A549 (cell line): ENCODE measurements around the gene PCDHGA12. TPM values are rescaled to one million over a fixed set of nuclear protein-coding genes. Genes with fewer than 3 reads are reported as not detected.
"Not testable (repeated sequence)": the region's sequence is repeated elsewhere in the genome, so short reads cannot be mapped to it uniquely, and the experiment has no call there.

Source experiments
- ATAC-seq, 2 experiments: fragments of 200-7000 bp in 1 of 2; fragments of >200 bp in 1 of 2; cut with Nextera tagmentation in 1 of 2; cut with Tn5 transposase in 1 of 2; 3 replicates each; pipeline versions ENCODE4 v1.8.0 to v1.9.1; 2018 to 2020; ENCODE audit warnings: mild to moderate bottlenecking in 1 of 2, moderate library complexity in 1 of 2
- CTCF ChIA-PET: fragments of 300-600 bp; sonication (Branson Sonifier 250); formaldehyde crosslinking; extraction: SDS; loops from one replicate; lab custom pipeline; 2021; ENCODE audit warnings: antibody characterized with exemption, inconsistent platforms; lab: Yijun Ruan, JAX
- POLR2A ChIA-PET: fragments of 350-600 bp; formaldehyde crosslinking; extraction: SDS; loops from one replicate; lab custom pipeline; 2021; ENCODE audit warnings: antibody characterized with exemption, inconsistent platforms; lab: Yijun Ruan, JAX
- DNase-seq, 2 experiments: peaks; one replicate each; pipeline versions ENCODE4 v3.0.0 to v3.0.0-alpha.2; 2011 to 2016; ENCODE audit warnings: low read depth in 1 of 2, low spot score in 1 of 2
- FAIRE-seq: peaks from 2 replicates; lab custom pipeline; 2011; peaks lifted over from hg19 to GRCh38; lab: Jason Lieb, UNC
- H3K27ac ChIP-seq, 2 experiments: fragments of >200 bp; sonication (Bioruptor Twin); formaldehyde crosslinking; 3 replicates each; pipeline ENCODE4 v1.5.1; 2016 to 2017
- H3K4me1 ChIP-seq: fragments of >200 bp; sonication (Bioruptor Twin); formaldehyde crosslinking; 3 replicates; pipeline ENCODE4 v1.6.1; 2016
- H3K4me2 ChIP-seq: fragments of >200 bp; sonication (Bioruptor Twin); formaldehyde crosslinking; 3 replicates; pipeline ENCODE4 v1.6.1; 2016
- H3K4me3 ChIP-seq: fragments of >200 bp; sonication (Bioruptor Twin); formaldehyde crosslinking; 3 replicates; pipeline ENCODE4 v1.5.1; 2016
- H3K9me3 ChIP-seq: fragments of >200 bp; sonication (Bioruptor Twin); formaldehyde crosslinking; 3 replicates; pipeline ENCODE4 v1.6.1; 2016
- CEBPB ChIP-seq, 2 experiments: fragments of >200 bp in 1 of 2; sonication (Bioruptor Twin) in 1 of 2; formaldehyde crosslinking in 1 of 2; IDR thresholded peaks; 2 replicates each; pipeline ENCODE4 v1.6.1; 2012 to 2016
- CHD2 ChIP-seq: fragments of 150-350 bp; IDR thresholded peaks from 2 replicates; pipeline ENCODE4 v1.6.1; 2014; ENCODE audit warnings: low read length; ENCODE audit not compliant: partially characterized antibody
- CTCF ChIP-seq: fragments of >200 bp; sonication (Bioruptor Twin); formaldehyde crosslinking; IDR thresholded peaks from 3 replicates; pipeline ENCODE4 v1.5.1; 2016
- E2F6 ChIP-seq: IDR thresholded peaks from 2 replicates; pipeline ENCODE4 v1.6.1; 2012; ENCODE audit warnings: low read depth, borderline replicate concordance
- ELK1 ChIP-seq: fragments of 150-350 bp; IDR thresholded peaks from 2 replicates; pipeline ENCODE4 v1.6.1; 2014; ENCODE audit warnings: low read depth, mild to moderate bottlenecking, low read length
- FOXS1 ChIP-seq: fragments of 250-450 bp; sonication (Bioruptor Pico); IDR thresholded peaks from 2 replicates; pipeline ENCODE4 v1.5.0; 2020; ENCODE audit warnings: mild to moderate bottlenecking, moderate library complexity
- HOXA7 ChIP-seq: fragments of 250-450 bp; sonication (Bioruptor Pico); IDR thresholded peaks from 2 replicates; pipeline ENCODE4 v1.5.0; 2020; ENCODE audit warnings: mild to moderate bottlenecking, moderate library complexity
- JUNB ChIP-seq: fragments of >200 bp; sonication (Bioruptor Twin); formaldehyde crosslinking; IDR thresholded peaks from 2 replicates; pipeline ENCODE4 v1.6.1; 2016
- MAX ChIP-seq: IDR thresholded peaks from 2 replicates; pipeline ENCODE4 v1.6.1; 2012
- NFE2L2 ChIP-seq: fragments of 150-350 bp; conservative IDR thresholded peaks from 2 replicates; pipeline ENCODE4 v1.6.1; 2014; ENCODE audit warnings: low read length
- NPAS2 ChIP-seq: fragments of 250-450 bp; sonication (Bioruptor Pico); IDR thresholded peaks from 2 replicates; pipeline ENCODE4 v1.8.0; 2022; ENCODE audit warnings: mild to moderate bottlenecking, moderate library complexity, borderline replicate concordance
- PBX3 ChIP-seq: IDR thresholded peaks from 2 replicates; pipeline ENCODE4 v1.6.1; 2012
- POLR2A ChIP-seq: IDR thresholded peaks from 2 replicates; pipeline ENCODE4 v1.6.1; 2012; ENCODE audit warnings: mild to moderate bottlenecking, low read length
- POLR2AphosphoS2 ChIP-seq: conservative IDR thresholded peaks from 2 replicates; pipeline ENCODE4 v1.6.1; 2012; ENCODE audit warnings: low read length, improper control_type of control experiment, inconsistent platforms
- RAD21 ChIP-seq, 2 experiments: fragments of >200 bp in 1 of 2; sonication (Bioruptor Twin) in 1 of 2; formaldehyde crosslinking in 1 of 2; IDR thresholded peaks in 1 of 2; conservative IDR thresholded peaks in 1 of 2; 2 replicates in 1 of 2; 3 replicates in 1 of 2; pipeline ENCODE4 v1.6.1; 2012 to 2018; ENCODE audit warnings: inconsistent platforms in 1 of 2
- REST ChIP-seq: fragments of 200-600 bp; sonication (generic); IDR thresholded peaks from 2 replicates; pipeline ENCODE4 v1.6.1; 2016; ENCODE audit warnings: antibody characterized with exemption, mild to moderate bottlenecking, moderate library complexity
- SREBF2 ChIP-seq: fragments of 450-650 bp; IDR thresholded peaks from 2 replicates; pipeline ENCODE4 v1.6.1; 2014; ENCODE audit warnings: mild to moderate bottlenecking, moderate library complexity
- TFCP2L1 ChIP-seq: fragments of 250-450 bp; sonication (Bioruptor Pico); IDR thresholded peaks from 2 replicates; pipeline ENCODE4 v1.5.0; 2021; ENCODE audit warnings: mild to moderate bottlenecking
- ZSCAN20 ChIP-seq: fragments of 250-450 bp; sonication (Bioruptor Pico); IDR thresholded peaks from 2 replicates; pipeline ENCODE4 v1.8.0; 2022; ENCODE audit warnings: mild to moderate bottlenecking, moderate library complexity
- WGBS: methylation state at CpG from one replicate; pipeline ENCODE4 v1.1.6; 2017; ENCODE audit errors: missing lambda C conversion rate; 5-methylcytosine and 5-hydroxymethylcytosine counted together
- polyA plus RNA-seq, 4 experiments: library from polyadenylated mRNA; depleted of rRNA in 3 of 4; stranded (reverse); fragments of >200 nt; fragmentation: RNase III in 1 of 4; extraction: RNeasy Plus Mini Kit Qiagen cat#74134 plus additional on column Dnase treatment in 1 of 4; gene quantifications; 2 replicates in 3 of 4; 3 replicates in 1 of 4; pipeline ENCODE4 v1.2.3, GENCODE V29; 2011 to 2017

The PCDHGA12 gene
- polyA plus RNA-seq, 2 of the 4 experiments (the other 2 are of a cell fraction), result 0.03 to 0.05 TPM

- H3K27ac ChIP-seq, POLR2A ChIA-PET, H3K4me1 ChIP-seq, H3K4me3 ChIP-seq, FAIRE-seq, H3K4me2 ChIP-seq: not testable (repeated sequence)
- CTCF ChIA-PET, result interaction anchor here (0.8 to 3.7 kb wide), 6 partner anchors 17 to 176 kb away, joined by 3 to 16 read pairs (median 3); partner anchors contain the start of genes PCDHGA2, PCDHGA5, PCDHGB3 and PCDHGC3
- peak; percentile 26 to 31; a peak in 2 of 5 replicates for TF ChIP-seq RAD21 (conservative IDR thresholded peaks at IDR 0.05 in 1 of 2, IDR thresholded peaks at IDR 0.05 in 1 of 2)
- peak; percentile 13; the same call in 1 of the 3 replicates for TF ChIP-seq CTCF
- H3K9me3 ChIP-seq, result peaks cover 66% of the 10 kb centered on the region
- 65% methylated on average over 23 of the region's 40 CpGs for WGBS
- DNase-seq, result peak in 1 of 2 experiments; percentile 42
- peak; percentile 63 to 64 for ATAC-seq
Observed at GRCh38 chr5:141387557-141388311, 42.6 kb upstream of the PCDHGA12 start, which contains the start of gene PCDHGB4. TSS of gene PCDHGB4 (plus strand) at chr5:141387698. CDS start at chr5:141387885, 187 bp downstream.

- ChIA-PET CTCF (interaction anchor here (1.0 to 3.3 kb wide), 4 partner anchors 87 to 304 kb away, joined by 3 to 12 read pairs (median 4); partner anchors contain the start of gene PCDHGC3), POLR2A (no interaction called here)
- Histone ChIP-seq H3K4me1 (no peaks in the 10 kb centered on the region), H3K9me3 (peaks cover 70% of the 10 kb centered on the region), H3K4me2 (no peak overlapping the region), H3K4me3 (no peak overlapping the region), H3K27ac (no peak overlapping the region)
- DNase-seq (no peak), ATAC-seq (no peak), FAIRE-seq (no peak)
- TF ChIP-seq CEBPB (IDR thresholded peaks at IDR 0.05), result peak; percentile 70 to 88; a peak in 3 of 4 replicates
- TF ChIP-seq TFCP2L1, result no peak
- 62% methylated on average over 10 of the region's 10 CpGs for WGBS
Observed at GRCh38 chr5:141388661-141389060, 41.6 kb upstream of the PCDHGA12 start.

GRCh38 chr5:141389153-141390042, 40.9 kb upstream of the PCDHGA12 start:
- no peak overlapping the region for H3K4me2 ChIP-seq
- DNase-seq, result no peak
- FAIRE-seq, result no peak

More at GRCh38 chr5:141389153-141390042, 40.9 kb upstream of the PCDHGA12 start:
- no peak for ATAC-seq
- ChIA-PET POLR2A (no interaction called here), CTCF (interaction anchor here (0.9 to 3.3 kb wide), 7 partner anchors 8 to 305 kb away, joined by 3 to 12 read pairs (median 6); partner anchors contain the start of genes PCDHGB1 and PCDHGC3)
- H3K4me3 ChIP-seq, result no peak overlapping the region
- no peaks in the 10 kb centered on the region for H3K4me1 ChIP-seq
- H3K27ac ChIP-seq, result no peak overlapping the region
- TF ChIP-seq E2F6, result no peak
- no peak for TF ChIP-seq ZSCAN20 (CRISPR knock-in tag)
- no peak for TF ChIP-seq REST
- no peak for TF ChIP-seq JUNB
- TF ChIP-seq FOXS1 (CRISPR knock-in tag), result no peak
- TF ChIP-seq POLR2A, result no peak
- no peak for TF ChIP-seq SREBF2
- TF ChIP-seq CEBPB (IDR thresholded peaks at IDR 0.05), result no peak
- no peak for TF ChIP-seq PBX3
- TF ChIP-seq HOXA7, result no peak
- no peak for TF ChIP-seq ELK1
- no peak for TF ChIP-seq CHD2
- no peak for TF ChIP-seq NPAS2 (CRISPR knock-in tag)
- TF ChIP-seq MAX, result no peak
- no peak for TF ChIP-seq NFE2L2
- TF ChIP-seq POLR2AphosphoS2, result no peak
- peaks cover 72% of the 10 kb centered on the region for H3K9me3 ChIP-seq
- 84% methylated on average over 69 of the region's 77 CpGs for WGBS
